Activated naive CD4-positive, alpha-beta T cell treated with anti-CD3 and anti-CD28 coated beads, Interleukin-2, amount 50 U/mL, for 16 hours (primary cell): ENCODE results near the gene PDE5A.
"Not testable (repeated sequence)": the region's sequence is repeated elsewhere in the genome, so short reads cannot be mapped to it uniquely, and the experiment has no call there.

Experiments
- DNase-seq: peaks from one replicate; pipeline ENCODE4 v3.0.0-alpha.2; 2020

The PDE5A gene

DNA sequence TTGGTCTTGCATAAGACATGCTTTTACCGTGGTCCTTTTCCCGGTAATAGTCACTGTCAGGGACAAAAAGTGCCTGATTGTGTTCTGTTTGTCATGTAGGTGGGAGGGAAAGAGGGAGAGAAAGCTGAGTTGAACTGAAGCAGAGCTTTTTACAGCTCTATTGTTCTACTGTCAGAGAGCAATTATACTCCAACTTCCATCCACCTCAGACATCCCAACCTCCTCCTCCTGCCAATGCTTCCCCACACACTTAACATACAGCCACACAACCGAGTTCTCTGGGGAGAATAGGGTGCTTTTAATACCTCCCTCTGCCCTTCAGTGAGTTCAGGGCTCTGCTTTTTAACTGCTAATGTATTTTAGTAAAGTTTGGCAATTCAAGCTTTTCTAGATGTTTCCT, 159.6 kb downstream of the PDE5A start:
- DNase-seq, result not testable (repeated sequence)

DNA sequence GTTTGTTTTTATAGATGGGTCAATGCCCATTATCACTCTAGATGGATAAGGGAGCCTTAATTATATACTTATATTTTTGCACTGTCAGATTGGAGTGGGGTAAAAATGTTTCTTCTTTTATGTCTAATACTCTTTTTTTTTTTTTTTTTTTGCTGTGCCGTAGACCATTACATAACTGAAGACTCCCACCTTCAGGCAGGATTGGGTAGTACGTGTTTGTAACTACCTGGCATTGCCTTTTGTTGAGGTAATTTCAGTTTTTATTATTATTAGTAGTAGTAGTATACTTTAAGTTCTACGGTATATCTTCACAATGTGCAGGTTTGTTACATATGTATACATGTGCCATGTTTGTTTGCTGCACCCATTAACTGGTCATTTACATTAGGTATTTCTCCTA, 165.9 kb downstream of the PDE5A start:
- DNase-seq, result peak; percentile 29

DNA sequence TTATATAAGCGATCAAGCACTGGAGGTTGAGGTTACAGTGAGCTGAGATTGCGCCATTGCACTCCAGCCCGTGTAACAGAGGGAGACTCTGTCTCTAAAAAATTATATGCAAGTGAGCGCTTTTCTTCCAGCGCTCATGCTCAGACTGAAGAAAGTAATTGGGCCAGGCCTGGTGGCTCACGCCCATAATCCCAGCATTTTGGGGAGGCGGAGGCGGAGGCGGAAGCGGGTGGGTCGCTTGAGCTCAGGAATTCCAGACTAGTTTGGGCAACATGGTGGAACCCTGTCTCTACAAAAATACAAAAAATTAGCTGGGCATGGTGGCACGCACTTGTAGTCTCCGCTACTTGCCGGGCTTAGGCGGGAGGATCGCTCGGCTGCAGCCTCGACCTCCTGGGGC, 172.9 kb downstream of the PDE5A start:
- not testable (repeated sequence) for DNase-seq

DNA sequence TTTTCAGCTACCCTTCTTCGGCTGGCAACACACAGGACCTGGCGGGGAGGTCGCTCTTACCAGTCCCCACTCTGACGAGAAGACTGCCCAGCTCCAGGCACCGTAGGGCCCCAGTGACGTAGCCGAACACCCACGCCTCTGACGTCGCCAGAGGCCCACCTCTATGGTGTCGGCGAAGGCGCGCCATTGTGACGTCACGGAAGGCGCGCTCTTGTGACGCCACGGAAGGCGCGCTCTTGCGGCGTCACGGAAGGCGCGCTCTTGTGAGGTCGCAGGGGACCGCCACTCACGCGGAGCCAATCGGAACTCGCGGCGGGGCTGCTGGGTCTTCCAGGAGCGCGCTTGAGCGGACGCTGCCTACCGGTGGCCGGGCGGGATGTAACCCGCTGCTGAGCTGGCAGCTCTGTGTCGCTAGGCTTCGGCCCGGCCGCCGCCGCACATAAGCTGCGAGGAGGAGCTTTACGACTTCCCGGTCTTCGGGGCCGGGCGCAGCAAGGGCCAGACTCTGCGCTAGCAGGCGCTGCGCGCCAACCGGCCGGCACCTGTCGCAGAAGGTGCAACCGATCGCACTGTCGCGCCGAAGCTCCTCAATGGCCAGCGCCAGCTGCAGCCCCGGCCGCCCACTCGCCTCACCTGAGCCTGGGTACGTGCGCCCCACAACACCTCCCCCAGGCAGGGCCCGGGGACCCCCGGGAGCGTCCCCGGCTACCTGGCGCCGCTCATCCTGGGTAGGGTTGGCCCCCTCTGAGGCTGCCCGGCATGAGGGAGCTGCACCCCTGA, 173.9 kb downstream of the PDE5A start:
- DNase-seq, result peak; percentile 92

DNA sequence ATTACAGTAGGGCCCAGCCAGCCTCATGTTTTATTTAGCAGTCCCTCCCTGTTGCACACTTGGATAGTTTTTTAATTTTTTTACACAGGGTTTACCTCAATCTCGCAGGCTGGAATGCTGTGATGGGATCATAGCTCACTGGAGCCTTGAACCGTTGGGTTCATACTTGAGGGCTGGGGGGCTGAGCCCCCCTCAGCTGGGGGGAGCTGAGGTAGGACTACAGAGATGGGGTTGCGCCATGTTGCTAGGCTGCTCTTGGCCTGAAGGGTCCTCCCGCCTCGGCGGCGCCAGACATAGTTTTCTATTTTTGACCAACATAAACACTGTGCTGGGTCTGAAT, 174.5 kb downstream of the PDE5A start:
- DNase-seq, result not testable (repeated sequence)

DNA sequence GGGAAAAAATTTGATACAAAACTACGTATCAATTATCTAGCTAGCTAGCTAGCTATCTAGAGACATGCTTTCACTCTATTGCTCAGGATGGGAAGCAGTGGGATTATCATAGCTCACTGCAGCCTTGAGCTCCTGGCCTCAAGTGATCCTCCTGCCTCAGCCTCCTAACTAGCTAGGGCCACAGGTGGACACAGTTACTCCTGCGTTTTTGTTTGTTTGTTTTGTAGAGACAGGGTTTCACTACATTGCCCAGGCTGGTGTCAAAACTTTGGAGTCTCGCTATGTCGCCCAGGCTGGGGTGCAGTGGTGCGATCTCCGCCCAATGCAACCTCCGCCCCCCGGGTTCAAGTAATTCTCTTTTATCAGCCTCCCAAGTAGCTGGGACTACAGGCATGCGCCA, 175.3 kb downstream of the PDE5A start:
- not testable (repeated sequence) for DNase-seq

DNA sequence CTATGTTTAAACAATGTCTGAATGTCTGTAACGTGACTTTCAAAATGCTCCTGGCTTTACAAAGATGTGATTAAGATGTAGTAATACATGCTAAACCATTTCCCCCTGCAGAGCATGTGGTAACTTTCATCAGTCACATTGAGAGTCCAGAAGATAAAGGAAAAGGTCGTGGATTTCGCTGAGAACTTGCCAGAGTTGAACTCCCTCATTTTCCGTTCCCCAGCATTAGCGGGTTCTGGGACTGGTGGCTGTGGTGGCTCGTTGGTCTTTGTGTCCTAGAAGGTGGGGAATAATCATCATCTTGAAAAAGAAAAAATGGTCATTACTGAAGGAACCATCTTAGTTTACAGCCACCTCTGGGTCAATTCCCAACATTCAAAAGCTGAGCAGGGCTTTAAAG, 178.8 kb downstream of the PDE5A start:
- not testable (repeated sequence) for DNase-seq
